ENCODE results near the gene C16orf74. TPM values are rescaled to one million over a fixed set of nuclear protein-coding genes. Genes with fewer than 3 reads are reported as not detected.

The C16orf74 gene
- total and polyA plus RNA-seq, 2 of the 13 experiments (the other 11 are each of a cell fraction or from before 2014, with no cell fraction given): 0.13 to 0.29 TPM

GRCh38 chr16:85661740-85662481, 89.0 kb downstream of the C16orf74 start:
- Histone ChIP-seq H3K27ac (ENCODE audit: extremely low read length, insufficient read depth, low read length) (no peak overlapping the region), H3K4me2 (ENCODE audit: low read depth, low read length) (no peak overlapping the region), H3K36me3 (replicated peaks in 1 of 2; ENCODE audit: control insufficient read depth in 1 of 2, insufficient read depth in 2 of 2, low read length in 2 of 2) (peaks cover 63 to 97% of the 10 kb centered on the region in 2 experiments), H3K4me3 (replicated peaks in 1 of 3; ENCODE audit: insufficient read depth in 1 of 3, low read depth in 2 of 3, low read length in 3 of 3) (no peak overlapping the region), H4K20me1 (ENCODE audit: insufficient read depth, low read length) (peaks cover 13% of the 10 kb centered on the region), H3K4me1 (ENCODE audit: insufficient read depth, low read length) (no peaks in the 10 kb centered on the region), H3K9ac (ENCODE audit: insufficient read depth, low read depth, low read length) (no peak overlapping the region), H2AFZ (ENCODE audit: low read length) (no peak overlapping the region), H3K27me3 (ENCODE audit: control insufficient read depth in 1 of 2, insufficient read depth in 2 of 2, low read length in 2 of 2) (no peaks in the 10 kb centered on the region), H3K79me2 (ENCODE audit: insufficient read depth, low read length) (no peaks in the 10 kb centered on the region), H3K9me3 (ENCODE audit: low read length) (no peaks in the 10 kb centered on the region)
- ATAC-seq: no peak
- no TSS peak for BruUV-seq (replicated peaks)
- intact Hi-C loops (cut with micrococcal nuclease; ENCODE audit: unreplicated experiment): no loop called here
- no peak for FAIRE-seq
- 97% methylated on average over 17 of the region's 26 CpGs for WGBS (ENCODE audit: low lambda C conversion rate)
- ChIA-PET CTCF (ENCODE audit: low intra/inter-chr PET ratio, low total read pairs) (no interaction called here), POLR2A (no interaction called here)
- in situ Hi-C loops (cut with HindIII; ENCODE audit: extremely low pct_ligation_motif_present, low pct_unique_long_range_greater_than_20kb): no loop called here
- TF ChIP-seq ZNF710 (CRISPR knock-in tag; IDR thresholded peaks at IDR 0.05; ENCODE audit: borderline replicate concordance) (no peak), AGO2 (optimal IDR thresholded peaks at IDR 0.05; ENCODE audit: low read depth, low read length) (peak; percentile 81), ZNF512 (CRISPR knock-in tag; IDR thresholded peaks at IDR 0.05) (no peak), FOXK2 (IDR thresholded peaks at IDR 0.05) (no peak), CBX1 (IDR thresholded peaks at IDR 0.05; ENCODE audit: low read depth) (no peak), RCOR2 (CRISPR knock-in tag; IDR thresholded peaks at IDR 0.05) (no peak), RBM22 (optimal IDR thresholded peaks at IDR 0.05; ENCODE audit: low read length) (peak; percentile 43), ZNF503 (CRISPR knock-in tag; IDR thresholded peaks at IDR 0.05) (no peak), ZNF44 (CRISPR knock-in tag; IDR thresholded peaks at IDR 0.05) (no peak), ZBTB42 (CRISPR knock-in tag; IDR thresholded peaks at IDR 0.05) (no peak), ZBED4 (CRISPR knock-in tag; IDR thresholded peaks at IDR 0.05; ENCODE audit: borderline replicate concordance) (no peak), TEF (CRISPR knock-in tag; IDR thresholded peaks at IDR 0.05) (no peak)
- DNase-seq (ENCODE audit: low spot score): no peak
